NCI-H446 (cell line): Measurements from ENCODE around the gene CAPN14.
A peak's percentile ranks its signal among the peaks of the same experiment; 100 is the strongest.

Experiments used
- DNase-seq, 2 experiments: peaks; one replicate each; lab custom pipeline; 2025; lab: John Stamatoyannopoulos, UW

Gene CAPN14

DNA sequence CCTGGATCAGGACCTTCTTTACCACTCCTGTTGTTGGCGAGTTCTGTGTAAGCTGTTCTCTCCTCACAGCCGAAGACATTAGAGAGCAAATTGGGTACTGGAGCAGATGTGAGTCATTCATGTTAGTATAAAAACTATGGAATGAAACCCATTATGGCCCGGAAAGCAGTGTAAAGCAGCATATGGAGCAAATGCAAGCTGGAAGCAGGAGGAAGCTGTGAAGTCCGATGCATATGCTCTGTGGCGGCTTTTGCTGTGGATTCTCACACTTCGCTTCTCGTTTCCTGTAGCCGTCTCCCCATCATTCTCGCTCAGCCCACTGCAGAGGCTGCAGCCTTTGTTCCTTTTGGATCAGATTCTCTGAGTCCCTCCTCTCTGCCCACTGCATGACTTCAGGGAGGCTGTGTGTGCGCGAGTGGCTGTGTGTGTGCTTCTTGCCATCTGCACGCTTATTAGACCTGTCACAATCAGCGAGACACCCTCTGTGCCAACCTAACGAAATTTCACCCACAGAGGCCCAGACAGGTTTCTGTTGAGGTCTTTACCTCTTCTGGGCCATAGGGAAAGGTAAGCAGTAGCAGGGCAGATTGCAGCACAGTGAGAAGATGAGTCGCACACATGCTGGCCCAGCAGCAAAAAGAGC lies 75.8 kb downstream of the CAPN14 start:
- DNase-seq, result no peak

DNA sequence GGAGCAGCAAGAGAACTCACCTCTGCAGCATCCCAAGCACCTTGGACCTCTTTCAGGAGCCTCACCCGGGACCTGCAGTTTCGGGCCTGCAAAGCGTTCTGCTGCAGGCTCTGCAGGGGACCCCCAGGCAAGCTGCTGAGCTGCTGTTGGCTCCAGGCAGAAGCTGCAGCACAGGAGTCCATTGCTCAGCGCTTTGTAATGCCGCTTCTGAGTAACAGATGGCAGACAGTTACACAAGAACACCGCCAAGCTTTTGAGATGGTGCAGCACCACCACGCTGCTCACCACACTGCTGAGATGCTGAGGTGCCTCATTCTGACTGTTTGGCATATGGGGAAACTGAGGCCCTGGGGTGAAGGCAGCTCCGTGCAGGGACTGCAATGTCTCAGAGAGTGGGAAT lies 77.2 kb downstream of the CAPN14 start:
- peak in 1 of 2 experiments; percentile 57 for DNase-seq

DNA sequence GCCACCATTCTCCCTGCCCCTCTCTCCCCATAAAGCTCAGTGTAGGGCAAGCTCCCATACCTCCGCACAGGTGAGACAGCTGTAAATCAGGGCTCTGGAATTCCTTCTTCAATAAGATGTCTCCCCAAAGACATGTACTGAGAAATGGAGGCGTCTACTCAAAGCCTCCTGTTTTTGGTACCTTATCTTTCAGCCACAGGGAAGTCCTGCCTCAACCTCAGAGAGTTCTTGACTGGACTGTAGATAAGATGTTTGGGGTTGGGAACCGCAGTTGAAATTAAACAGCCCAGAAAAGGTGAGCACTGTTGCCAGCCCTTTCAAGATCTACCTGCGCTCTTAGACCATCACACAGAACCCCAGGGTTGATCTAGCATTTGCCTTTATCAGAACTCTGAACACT lies 77.6 kb downstream of the CAPN14 start:
- no peak for DNase-seq

DNA sequence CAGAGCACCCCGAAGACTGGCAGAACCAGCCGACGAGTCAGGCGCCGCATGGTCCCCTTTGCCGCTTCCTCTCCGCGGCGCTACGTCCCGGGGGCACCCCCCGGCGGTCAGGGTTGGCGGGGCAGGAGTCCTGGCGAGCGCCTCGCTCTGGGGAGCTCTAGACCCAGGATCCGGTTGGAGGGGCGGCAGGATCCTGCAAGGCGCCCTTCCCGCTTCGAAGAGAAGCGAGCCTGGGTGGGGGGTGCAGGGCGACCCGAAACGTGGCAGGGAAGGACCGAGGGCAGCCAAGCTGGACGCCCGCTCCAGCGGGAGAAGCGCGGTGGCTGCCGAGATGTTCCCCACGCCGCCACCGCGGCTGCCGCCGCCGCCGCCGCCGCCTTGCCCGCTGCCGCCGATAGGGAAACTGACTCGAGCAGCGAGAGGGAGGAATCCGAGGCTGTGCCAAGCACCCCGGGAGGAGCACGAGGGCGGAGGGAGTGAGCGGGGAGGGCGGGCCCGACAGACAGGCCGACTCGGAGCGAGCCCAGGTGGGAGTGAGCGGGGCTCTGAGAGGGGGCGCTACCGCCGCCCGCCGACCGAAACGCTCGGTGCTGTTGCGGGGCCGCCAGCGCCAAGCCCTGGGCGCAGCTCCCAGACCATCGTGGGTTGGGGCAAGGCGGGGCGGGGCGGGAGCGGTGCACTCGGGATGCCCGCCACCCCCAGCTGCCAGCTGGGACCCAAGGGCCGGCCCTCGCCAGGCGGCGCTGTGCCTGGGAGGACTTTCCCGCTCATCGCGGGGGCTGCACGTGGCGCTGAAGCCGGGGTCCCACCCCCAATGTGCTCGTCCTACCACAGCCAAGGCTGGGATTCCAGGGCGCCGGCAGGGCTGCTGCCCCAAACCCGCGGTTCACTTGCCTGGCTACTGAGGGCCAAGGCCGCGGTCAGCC lies 79.0 kb downstream of the CAPN14 start, which contains the start of gene GALNT14:
Gene GALNT14, minus strand, starts transcription at position 404 of the 926 bp plus-strand sequence. Its CDS starts 354 bp downstream, at position 50.
- DNase-seq, result peak in 1 of 2 experiments; percentile 53

DNA sequence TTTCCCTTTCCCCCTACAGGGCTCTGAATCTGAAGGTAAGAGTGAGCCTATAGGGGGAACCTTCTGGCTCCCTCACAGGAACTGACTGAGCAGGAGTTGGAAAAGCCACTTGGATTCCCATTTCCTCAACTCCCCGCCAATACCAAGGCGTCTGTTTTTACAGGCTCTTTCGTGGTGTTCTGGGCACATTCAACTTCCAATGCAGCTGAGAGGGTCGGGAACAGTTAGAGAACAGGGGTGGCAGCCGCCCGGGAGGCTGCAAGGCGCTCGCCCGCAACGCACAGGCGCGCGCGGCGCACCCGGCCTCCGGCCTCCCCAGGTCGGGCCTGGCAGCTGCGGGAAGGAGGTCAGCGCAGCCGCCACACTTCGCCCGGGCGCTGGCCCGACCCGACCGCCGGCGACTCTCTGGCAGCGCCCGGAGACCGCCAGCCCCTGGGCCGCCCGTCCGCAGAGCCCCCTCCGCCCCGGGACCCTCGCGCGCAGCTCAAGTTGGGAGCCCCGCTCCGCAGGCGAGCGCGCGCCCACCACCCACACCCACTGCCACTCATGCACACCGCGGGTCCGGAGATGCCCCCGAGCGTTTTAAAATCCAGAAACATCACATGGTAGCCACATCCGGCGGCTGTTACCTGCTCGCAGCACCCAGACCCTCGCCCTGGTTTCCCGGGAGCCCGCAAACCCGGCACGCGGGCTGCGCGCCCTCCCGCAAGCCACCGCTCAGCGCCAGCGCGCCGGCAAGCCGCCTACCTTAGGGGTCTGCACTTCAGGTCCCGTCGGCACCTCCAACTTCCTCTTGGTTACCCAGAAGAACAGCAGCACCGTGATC lies 79.9 kb downstream of the CAPN14 start:
- DNase-seq, result no peak

DNA sequence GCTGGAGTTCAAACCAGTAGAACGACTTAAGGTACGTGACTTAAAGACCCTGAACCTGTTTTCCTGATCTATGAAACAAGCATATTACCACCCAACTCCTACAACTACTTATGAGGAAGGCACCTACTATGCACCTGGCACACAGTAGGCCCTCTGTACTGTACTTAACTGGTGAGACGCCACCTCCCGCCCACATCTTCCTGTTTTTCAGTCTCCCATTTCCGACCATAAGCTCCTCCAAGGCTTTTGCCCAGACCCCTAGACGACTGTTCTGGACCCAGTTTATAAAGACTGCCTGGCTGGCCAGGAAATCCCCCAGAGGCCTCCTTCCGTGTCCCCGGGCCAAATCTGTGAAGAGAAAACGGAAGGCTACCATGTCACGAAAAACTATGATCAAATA lies 80.6 kb downstream of the CAPN14 start:
- no peak for DNase-seq

DNA sequence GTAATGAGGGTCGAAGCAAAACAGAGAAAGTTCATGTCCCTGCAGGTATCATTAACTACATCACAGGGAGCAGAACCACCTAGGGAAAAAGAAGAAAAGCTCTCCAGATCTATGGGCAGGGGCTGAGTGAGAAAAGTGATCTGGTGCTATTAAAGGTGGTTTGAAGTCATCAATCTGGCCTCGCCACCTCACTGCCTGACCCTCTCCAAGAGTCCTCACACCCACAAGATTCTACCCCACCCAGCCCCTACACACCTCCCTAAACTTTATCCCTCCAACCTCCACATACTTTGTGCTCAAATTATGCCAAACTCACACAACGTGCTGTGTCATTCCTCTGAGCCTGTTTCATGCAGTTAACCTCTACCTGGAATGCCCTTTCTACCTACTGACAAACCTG lies 81.3 kb downstream of the CAPN14 start:
- DNase-seq, result no peak

DNA sequence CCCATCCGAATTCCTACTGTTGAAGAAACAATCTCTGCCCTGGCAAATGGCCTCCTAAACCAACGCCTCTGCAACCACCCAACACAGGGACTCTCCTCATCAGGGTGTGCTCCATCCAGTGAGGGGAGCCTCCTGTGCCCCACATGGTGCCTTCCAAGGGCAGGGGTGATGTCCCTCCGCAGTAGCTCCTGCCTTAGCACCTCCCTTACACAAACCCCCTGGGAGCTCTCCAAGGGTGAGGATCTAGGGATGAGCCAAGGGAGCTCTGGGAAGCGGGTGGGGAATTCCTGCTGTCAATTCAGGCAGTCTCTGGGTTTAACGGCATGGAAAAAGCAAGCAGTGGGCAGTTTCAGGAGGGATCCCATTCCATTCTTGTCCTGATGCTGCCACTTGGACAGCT lies 82.8 kb downstream of the CAPN14 start:
- DNase-seq, result no peak

DNA sequence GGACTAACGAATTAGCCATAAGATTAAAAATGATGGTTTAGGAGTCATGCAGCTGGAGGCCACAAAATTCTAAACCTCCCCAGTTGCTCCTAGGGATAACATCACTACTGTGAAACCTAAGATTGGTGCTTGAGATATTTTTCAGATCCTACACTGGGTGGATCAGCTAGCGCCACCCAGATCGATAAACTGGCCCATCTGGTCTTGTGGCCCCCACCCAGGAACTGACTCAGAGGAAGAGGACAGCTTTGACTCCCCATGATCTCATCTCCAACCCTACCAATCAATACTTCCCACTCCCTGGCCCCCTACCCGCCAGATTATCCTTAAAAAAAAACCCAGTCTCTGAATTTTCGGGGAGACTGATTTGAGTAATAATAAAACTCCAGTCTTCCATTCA lies 84.5 kb downstream of the CAPN14 start:
- no peak for DNase-seq

DNA sequence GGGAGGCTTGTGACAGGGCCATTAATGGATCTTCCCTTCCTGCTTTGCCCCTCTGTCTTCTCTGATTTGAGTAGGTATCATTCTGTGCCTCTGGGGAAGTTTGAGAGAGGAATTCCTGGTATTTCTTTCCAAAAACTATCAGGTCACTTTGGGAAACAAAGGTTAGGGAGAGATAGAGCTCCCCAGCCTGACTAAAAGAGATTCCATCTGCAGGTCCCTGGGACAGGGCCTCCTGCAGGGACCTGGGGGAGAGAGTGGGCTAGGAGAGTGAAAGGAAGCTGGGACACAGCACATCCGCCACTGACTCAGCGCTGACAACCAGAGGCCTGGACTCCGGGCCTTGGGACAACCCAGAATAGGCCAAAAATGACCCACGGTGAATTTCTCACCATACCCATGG lies 85.4 kb downstream of the CAPN14 start:
- no peak for DNase-seq

DNA sequence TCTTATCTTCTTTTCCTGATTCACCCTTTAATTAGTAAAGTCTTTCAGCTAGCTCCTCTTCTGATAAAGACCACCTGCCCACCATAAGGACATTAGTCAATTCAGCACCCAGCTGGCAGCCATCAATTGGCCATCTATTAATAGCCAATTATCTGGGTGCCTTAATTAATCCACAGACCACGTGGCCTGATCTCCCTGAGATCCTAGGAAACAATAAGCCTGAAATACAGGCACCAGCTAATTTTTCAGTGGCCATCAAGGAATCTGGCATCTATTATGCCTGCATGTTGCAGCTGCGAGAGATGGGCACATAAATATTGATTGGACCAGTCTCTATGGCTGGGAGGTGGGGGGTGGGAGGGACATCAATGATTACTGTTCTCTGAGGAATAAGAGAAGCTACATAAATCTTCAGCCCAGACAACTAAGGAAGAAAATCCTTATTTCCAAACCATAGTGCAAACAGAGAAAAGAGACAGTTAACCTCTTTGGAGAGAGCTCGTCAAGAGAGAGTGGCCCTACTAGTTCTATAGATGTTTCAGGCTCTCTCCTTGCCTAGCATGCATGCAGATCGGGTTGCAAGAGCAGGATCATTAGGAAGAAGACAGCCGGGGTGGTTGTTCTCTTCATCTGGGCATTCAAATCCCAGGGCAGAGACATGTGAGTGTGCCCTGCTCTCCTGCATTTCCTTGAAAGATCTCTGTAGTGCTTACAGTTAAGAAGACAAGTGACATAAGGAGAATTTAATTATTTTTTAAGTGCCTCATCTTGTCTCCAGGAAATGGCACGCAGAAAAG lies 87.7 kb downstream of the CAPN14 start:
- DNase-seq, result no peak

DNA sequence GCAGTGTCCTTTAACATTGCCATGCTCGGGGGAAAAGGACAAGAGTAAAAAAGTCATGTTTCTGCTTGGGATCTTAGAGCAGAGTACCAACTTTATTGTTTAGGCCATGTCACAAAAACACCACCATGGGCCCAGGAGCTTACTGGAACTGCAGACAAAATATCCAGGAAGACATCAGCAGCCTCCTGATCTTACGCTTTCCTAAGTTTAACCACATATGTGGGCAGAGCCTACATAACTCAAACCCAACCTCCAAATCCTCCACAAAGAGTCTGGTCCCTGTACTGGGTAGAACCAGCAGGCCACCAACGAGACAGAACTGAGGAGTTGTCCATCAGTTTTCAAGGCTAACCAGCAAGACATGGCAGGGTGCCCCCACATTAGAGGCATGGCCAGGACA lies 89.4 kb downstream of the CAPN14 start:
- DNase-seq, result no peak

DNA sequence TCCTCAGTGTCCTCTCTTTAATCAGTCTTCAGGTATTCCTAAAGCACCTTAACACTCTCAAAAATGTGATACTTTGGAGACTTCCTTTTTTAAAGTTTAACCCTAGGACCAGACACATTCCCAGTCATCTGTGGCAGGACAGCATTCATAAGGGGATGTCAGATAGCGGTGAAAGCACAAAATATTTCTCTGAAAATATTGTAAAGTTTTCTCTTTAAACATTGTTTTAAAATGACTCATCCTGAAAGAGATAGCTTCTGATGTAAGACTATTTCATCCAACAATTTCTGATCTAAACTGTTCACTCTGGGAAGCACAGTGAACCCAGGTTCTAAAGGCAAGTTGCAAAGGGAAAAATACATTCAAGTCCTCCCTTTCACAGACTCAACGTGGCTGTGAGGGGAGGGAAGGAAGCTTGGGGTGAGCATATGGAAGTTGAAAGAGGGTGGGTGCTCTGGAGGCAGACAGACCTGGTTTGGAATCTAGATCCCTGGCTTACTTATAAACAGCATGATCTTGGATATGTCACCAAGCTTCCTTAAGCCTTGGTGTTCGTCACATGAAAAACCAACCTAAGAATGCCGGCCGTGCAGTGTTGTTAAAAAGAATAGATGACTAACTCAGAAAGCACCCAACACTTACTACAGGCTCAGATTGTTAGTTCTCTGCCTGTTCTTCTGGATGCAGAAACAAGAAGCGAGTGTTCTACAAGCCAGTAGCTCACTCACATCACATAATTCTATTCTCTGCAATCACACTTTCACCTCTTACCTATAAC lies 91.2 kb downstream of the CAPN14 start:
- no peak for DNase-seq

DNA sequence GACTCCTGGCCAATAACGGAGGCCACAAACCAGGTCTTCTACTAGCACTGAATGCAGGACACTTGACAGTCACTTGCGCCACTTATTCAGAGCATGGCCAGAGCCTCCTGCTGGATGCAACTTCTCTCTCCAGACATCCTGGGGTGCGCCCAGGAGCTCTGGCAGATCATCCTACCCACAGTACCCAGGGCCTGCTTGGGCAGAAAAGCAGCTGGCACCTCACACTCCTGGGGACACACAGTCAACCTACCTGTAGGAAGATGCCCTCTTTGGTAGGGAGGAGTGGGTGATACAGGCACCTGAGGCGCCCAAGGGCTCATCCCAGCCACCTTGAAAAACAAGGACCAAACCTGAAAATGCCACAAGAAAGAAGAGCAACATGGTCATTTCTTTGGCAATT lies 92.4 kb downstream of the CAPN14 start:
- no peak for DNase-seq
